Thoracic aorta (tissue), 2 donors: Measurements from ENCODE around the gene CD48. TPM values are rescaled to one million over a fixed set of nuclear protein-coding genes. Genes with fewer than 3 reads are reported as not detected.

Source experiments
- ATAC-seq: fragments of 150-250 bp; one replicate; pipeline ENCODE4 v1.8.0; 2017; ENCODE audit warnings: low read depth; ENCODE audit not compliant: insufficient number of reproducible peaks, low FRiP score
- DNase-seq: peaks from one replicate; pipeline ENCODE4 v3.0.0-alpha.2; 2020; ENCODE audit warnings: low spot score
- H3K27ac ChIP-seq, 2 donors: fragments of 200-600 bp; sonication (generic); 1 replicate in 1 of 2; 2 replicates in 1 of 2; pipeline ENCODE4 v1.5.1; 2016; ENCODE audit warnings: mild to moderate bottlenecking in 2 of 2, moderate library complexity in 2 of 2
- H3K27me3 ChIP-seq: fragments of 200-600 bp; sonication (generic); replicated peaks from 2 replicates; pipeline ENCODE4 v1.6.0; 2016; ENCODE audit warnings: mild to moderate bottlenecking; ENCODE audit not compliant: insufficient read depth
- H3K36me3 ChIP-seq: fragments of 200-600 bp; sonication (generic); one replicate; pipeline ENCODE4 v1.5.1; 2016
- H3K4me1 ChIP-seq, 2 donors: fragments of 200-600 bp; sonication (generic); 1 replicate in 1 of 2; 2 replicates in 1 of 2; pipeline versions ENCODE4 v1.5.1 to v1.6.0; 2016; ENCODE audit warnings: low read depth in 2 of 2, mild to moderate bottlenecking in 1 of 2; ENCODE audit not compliant: control insufficient read depth in 1 of 2
- H3K4me3 ChIP-seq: fragments of 200-600 bp; sonication (generic); 2 replicates; pipeline ENCODE4 v1.5.1; 2016; ENCODE audit warnings: mild to moderate bottlenecking
- H3K9me3 ChIP-seq: fragments of 200-600 bp; sonication (generic); 2 replicates; pipeline ENCODE4 v1.5.1; 2016
- CTCF ChIP-seq: fragments of 200-600 bp; sonication (generic); IDR thresholded peaks from one replicate; pipeline ENCODE4 v1.5.1; 2019; ENCODE audit warnings: antibody characterized with exemption
- total RNA-seq, 2 donors: library from RNA; depleted of rRNA; stranded (reverse); fragments of >200 nt; gene quantifications; one replicate each; pipeline versions ENCODE4 v1.1.0 to v1.2.3, GENCODE V29; 2016

Gene CD48
- total RNA-seq, 2 donors from 2014 or later = 9.0 to 9.9 TPM

- Histone ChIP-seq H3K4me1 (peaks cover 6 to 17% of the 10 kb centered on the region in 2 donors), H3K4me3 (no peak overlapping the region), H3K36me3 (no peaks in the 10 kb centered on the region), H3K27ac (peak overlapping the region in 1 of 2 donors; percentile 1), H3K9me3 (no peaks in the 10 kb centered on the region), H3K27me3 (no peaks in the 10 kb centered on the region)
- peak; percentile 61 for TF ChIP-seq CTCF
- ATAC-seq (no peak), DNase-seq (peak; percentile 13)
Observed at GRCh38 chr1:160726498-160727315, 15.1 kb upstream of the CD48 start.

DNA sequence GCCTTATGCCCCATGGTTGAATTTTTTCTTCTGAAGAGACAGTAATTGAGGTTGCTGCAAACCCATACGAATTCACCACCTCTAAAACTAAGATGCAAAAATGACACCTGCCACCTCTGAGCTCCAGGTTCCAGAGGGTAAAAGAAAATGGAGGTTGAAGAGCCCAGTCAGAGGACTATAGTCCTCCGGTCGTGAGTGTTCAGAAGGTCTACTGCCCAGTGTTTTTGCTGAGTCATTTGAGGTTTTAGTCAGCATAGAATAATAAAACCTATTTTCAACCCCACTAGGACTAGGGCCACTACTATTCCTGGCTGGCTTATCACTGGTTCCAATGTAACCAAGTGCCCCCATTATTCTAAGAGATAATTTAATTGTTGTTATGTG, 14.5 kb upstream of the CD48 start:
- Histone ChIP-seq H3K36me3 (no peaks in the 10 kb centered on the region), H3K9me3 (no peaks in the 10 kb centered on the region), H3K27me3 (no peaks in the 10 kb centered on the region), H3K4me3 (no peak overlapping the region), H3K4me1 (peaks cover 6 to 17% of the 10 kb centered on the region in 2 donors), H3K27ac (no peak overlapping the region)
- ATAC-seq = no peak
- DNase-seq = no peak
- no peak for TF ChIP-seq CTCF

DNA sequence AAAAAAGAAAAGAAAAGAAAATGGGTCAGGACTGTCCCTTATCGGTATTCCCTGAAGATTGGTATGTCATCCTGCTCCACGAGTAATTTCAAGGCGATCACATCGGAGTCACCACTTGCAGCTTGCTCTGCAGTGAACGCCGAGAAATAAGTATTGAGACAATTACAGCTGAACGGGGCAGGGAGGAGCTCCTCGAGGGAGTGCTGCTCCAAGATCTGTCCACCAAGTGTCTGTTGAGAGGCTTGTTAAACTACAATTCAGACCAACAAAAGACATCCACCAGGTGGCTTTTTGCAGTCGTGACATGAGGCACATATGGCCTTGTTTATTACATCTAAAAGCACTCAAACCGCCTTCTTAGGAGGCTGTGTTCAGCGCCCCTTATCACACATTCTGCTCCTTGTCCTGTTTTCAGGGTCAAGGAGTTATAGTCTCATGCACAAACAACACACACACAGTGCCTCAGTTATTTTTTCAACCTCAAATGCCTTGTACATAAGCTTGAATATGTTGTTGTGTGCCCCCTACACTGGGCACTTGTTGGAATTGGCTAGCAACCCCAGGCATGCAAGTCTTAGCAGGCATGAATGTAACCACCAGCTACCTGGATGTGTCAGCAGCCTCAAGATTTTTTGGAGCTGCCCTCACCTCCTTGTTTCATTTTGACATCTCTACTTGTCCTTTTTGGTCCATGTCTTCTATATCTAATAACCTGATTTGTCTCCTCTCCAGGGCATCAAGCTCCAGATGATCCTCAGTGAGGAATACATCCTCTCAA, 13.0 kb upstream of the CD48 start:
- Histone ChIP-seq H3K27ac (no peak overlapping the region), H3K4me3 (no peak overlapping the region), H3K9me3 (no peaks in the 10 kb centered on the region), H3K27me3 (no peaks in the 10 kb centered on the region), H3K36me3 (no peaks in the 10 kb centered on the region), H3K4me1 (peaks cover 6 to 17% of the 10 kb centered on the region in 2 donors)
- TF ChIP-seq CTCF = no peak
- no peak for DNase-seq
- no peak for ATAC-seq

GRCh38 chr1:160723332-160723731, 11.7 kb upstream of the CD48 start:
- TF ChIP-seq CTCF = no peak
- DNase-seq (no peak), ATAC-seq (no peak)
- Histone ChIP-seq H3K36me3 (no peaks in the 10 kb centered on the region), H3K9me3 (no peaks in the 10 kb centered on the region), H3K4me1 (peaks cover 6 to 17% of the 10 kb centered on the region in 2 donors), H3K27ac (no peak overlapping the region), H3K27me3 (no peaks in the 10 kb centered on the region), H3K4me3 (no peak overlapping the region)

- TF ChIP-seq CTCF = no peak
- Histone ChIP-seq H3K9me3 (no peaks in the 10 kb centered on the region), H3K4me3 (no peak overlapping the region), H3K27me3 (no peaks in the 10 kb centered on the region), H3K36me3 (no peaks in the 10 kb centered on the region), H3K27ac (no peak overlapping the region), H3K4me1 (peaks cover 6 to 17% of the 10 kb centered on the region in 2 donors)
- no peak for ATAC-seq
- no peak for DNase-seq
Observed at GRCh38 chr1:160722726-160723125, 11.1 kb upstream of the CD48 start.
